ENCODE results near the gene ZSCAN21.

Gene ZSCAN21

GRCh38 chr7:100027197-100027596, 22.4 kb upstream of the ZSCAN21 start:
- no peak for DNase-seq (ENCODE audit: low read depth, low spot score)

- no peak for DNase-seq (ENCODE audit: low read depth, low spot score)
Measured at GRCh38 chr7:100029596-100029995, 20.0 kb upstream of the ZSCAN21 start.

- no peak for DNase-seq (ENCODE audit: low read depth, low spot score)
Measured at GRCh38 chr7:100033526-100033925, 16.0 kb upstream of the ZSCAN21 start.

- DNase-seq (ENCODE audit: low read depth, low spot score): peak; percentile 10
Measured at GRCh38 chr7:100034871-100035510, 14.6 kb upstream of the ZSCAN21 start.

- no peak for DNase-seq (ENCODE audit: low read depth, low spot score)
Measured at GRCh38 chr7:100035876-100036275, 13.7 kb upstream of the ZSCAN21 start.

GRCh38 chr7:100038326-100038725, 11.2 kb upstream of the ZSCAN21 start:
- DNase-seq (ENCODE audit: low read depth, low spot score): no peak

- no peak for DNase-seq (ENCODE audit: low read depth, low spot score)
Measured at GRCh38 chr7:100040575-100040974, 9.0 kb upstream of the ZSCAN21 start.

GRCh38 chr7:100044718-100045117, 4.9 kb upstream of the ZSCAN21 start:
- DNase-seq (ENCODE audit: low read depth, low spot score): no peak

- DNase-seq (ENCODE audit: low read depth, low spot score): no peak
Measured at GRCh38 chr7:100048680-100049079, 894 bp upstream of the ZSCAN21 start.

- DNase-seq (ENCODE audit: low read depth, low spot score): no peak
Measured at GRCh38 chr7:100051611-100052010, 2.0 kb downstream of the ZSCAN21 start.

- DNase-seq (ENCODE audit: low read depth, low spot score): peak; percentile 59
Measured at GRCh38 chr7:100053215-100053614, 3.6 kb downstream of the ZSCAN21 start.

- no peak for DNase-seq (ENCODE audit: low read depth, low spot score)
Measured at GRCh38 chr7:100057006-100057405, 7.4 kb downstream of the ZSCAN21 start.

- no peak for DNase-seq (ENCODE audit: low read depth, low spot score)
Measured at GRCh38 chr7:100059251-100059739, 9.7 kb downstream of the ZSCAN21 start.

GRCh38 chr7:100061518-100062193, 12.1 kb downstream of the ZSCAN21 start:
- no peak for DNase-seq (ENCODE audit: low read depth, low spot score)

GRCh38 chr7:100063376-100063775, 13.8 kb downstream of the ZSCAN21 start:
- DNase-seq (ENCODE audit: low read depth, low spot score): no peak

- no peak for DNase-seq (ENCODE audit: low read depth, low spot score)
Measured at GRCh38 chr7:100064162-100064561, 14.6 kb downstream of the ZSCAN21 start.

GRCh38 chr7:100065452-100066186, 16.0 kb downstream of the ZSCAN21 start:
- DNase-seq (ENCODE audit: low read depth, low spot score): peak; percentile 71

GRCh38 chr7:100066953-100067352, 17.4 kb downstream of the ZSCAN21 start:
- no peak for DNase-seq (ENCODE audit: low read depth, low spot score)

GRCh38 chr7:100069991-100070390, 20.4 kb downstream of the ZSCAN21 start:
- DNase-seq (ENCODE audit: low read depth, low spot score): no peak

GRCh38 chr7:100071018-100071723, 21.6 kb downstream of the ZSCAN21 start:
- DNase-seq (ENCODE audit: low read depth, low spot score): no peak

GRCh38 chr7:100072462-100072861, 22.9 kb downstream of the ZSCAN21 start:
- DNase-seq (ENCODE audit: low read depth, low spot score): no peak

- no peak for DNase-seq (ENCODE audit: low read depth, low spot score)
Measured at GRCh38 chr7:100074841-100075240, 25.3 kb downstream of the ZSCAN21 start.
